Kidney (tissue), 14 donors: ENCODE measurements around the gene MAGI1. TPM values are rescaled to one million over a fixed set of nuclear protein-coding genes. Genes with fewer than 3 reads are reported as not detected.

Source experiments
- DNase-seq, 5 donors: peaks; one replicate each; pipeline ENCODE4 v3.0.0-alpha.2; 2013 to 2020
- FAIRE-seq: peaks from 2 replicates; lab custom pipeline; 2012; peaks lifted over from hg19 to GRCh38; lab: Jason Lieb, UNC
- H3K27ac ChIP-seq, 2 donors: one replicate each; pipeline ENCODE4 v1.7.0; 2013; ENCODE audit warnings: low read depth in 2 of 2, low read length in 2 of 2, inconsistent platforms in 1 of 2
- H3K27me3 ChIP-seq: one replicate; pipeline ENCODE4 v1.7.1; 2013; ENCODE audit warnings: low read length, inconsistent platforms; ENCODE audit not compliant: control insufficient read depth, insufficient read depth
- H3K36me3 ChIP-seq, 3 donors: one replicate each; pipeline versions ENCODE4 v1.7.0 to v1.7.1; 2013; ENCODE audit warnings: low read length in 3 of 3, control low read depth in 1 of 3, inconsistent platforms in 1 of 3; ENCODE audit not compliant: insufficient read depth in 3 of 3, control insufficient read depth in 2 of 3
- H3K4me1 ChIP-seq, 3 donors: one replicate each; pipeline versions ENCODE4 v1.7.0 to v1.7.1; 2013; ENCODE audit warnings: low read length in 3 of 3, inconsistent platforms in 1 of 3, low read depth in 1 of 3; ENCODE audit not compliant: control insufficient read depth in 2 of 3, insufficient read depth in 2 of 3
- H3K4me3 ChIP-seq, 3 donors: one replicate each; pipeline versions ENCODE4 v1.7.0 to v1.8.1; 2013; ENCODE audit warnings: low read length in 3 of 3, control low read depth in 1 of 3, inconsistent platforms in 1 of 3
- H3K9ac ChIP-seq, 3 donors: one replicate each; pipeline versions ENCODE4 v1.7.0 to v1.7.1; 2013; ENCODE audit warnings: low read length in 3 of 3, control low read depth in 1 of 3, inconsistent platforms in 1 of 3
- H3K9me3 ChIP-seq, 3 donors: one replicate each; pipeline versions ENCODE4 v1.7.0 to v1.7.1; 2013; ENCODE audit warnings: low read length in 3 of 3, control low read depth in 1 of 3, inconsistent platforms in 1 of 3; ENCODE audit not compliant: control insufficient read depth in 2 of 3, insufficient read depth in 1 of 3
- CTCF ChIP-seq: IDR thresholded peaks from 3 replicates; pipeline ENCODE4 v1.5.1; 2012; ENCODE audit warnings: mild to moderate bottlenecking, moderate library complexity, borderline replicate concordance; ENCODE audit not compliant: insufficient read depth; ENCODE audit errors: extremely low read depth
- intact Hi-C: fragments of 100-400 bp; cut with DNase I; formaldehyde crosslinking; loops from one replicate; pipeline ENCODE4 v1.11.1; 2022
- polyA plus RNA-seq: library from polyadenylated mRNA; stranded (reverse); fragments of 350-450 nt; fragmentation: Illumina TruSeq; extraction: RNeasy Lipid Tissue Mini Kit (QIAGEN cat#74804); gene quantifications from one replicate; pipeline ENCODE4 v1.2.3, GENCODE V29; 2014; ENCODE audit warnings: low read depth, low replicate concordance; ENCODE audit not compliant: insufficient read depth
- total RNA-seq: library from RNA; stranded (reverse); fragmentation: NEBNext Ultra II Directional; extraction: Animal tissue kit (Norgen Biotek cat#: 25700); gene quantifications from one replicate; pipeline ENCODE4 v1.2.1, GENCODE V29; 2021
- donor health status: control.
- donor health status: control.
- donor health status: control.
- donor health status: control.
- donor health status: control.
- donor health status: DM: yes; HTN: yes; CAD: no.
- donor health status: Normal renal cell carcinoma (clear cell type).

The MAGI1 gene
- total and polyA plus RNA-seq, 2 donors from 2014 or later = 8.2 to 42.8 TPM

- Histone ChIP-seq H3K27ac (no peak overlapping the region), H3K9me3 (peaks cover 0 to 3% (median 0%) of the 10 kb centered on the region in 3 donors), H3K9ac (no peak overlapping the region), H3K27me3 (no peaks in the 10 kb centered on the region), H3K36me3 (no peaks in the 10 kb centered on the region), H3K4me3 (no peak overlapping the region), H3K4me1 (no peaks in the 10 kb centered on the region)
- no peak for TF ChIP-seq CTCF
- FAIRE-seq = no peak
- DNase-seq = no peak
- intact Hi-C loops = no loop called here
Observed at GRCh38 chr3:65368866-65369265, 669.9 kb downstream of the MAGI1 start.

- Histone ChIP-seq H3K9ac (no peak overlapping the region), H3K27me3 (no peaks in the 10 kb centered on the region), H3K4me1 (no peaks in the 10 kb centered on the region), H3K27ac (no peak overlapping the region), H3K9me3 (no peaks in the 10 kb centered on the region), H3K4me3 (no peak overlapping the region), H3K36me3 (peaks cover 0 to 13% (median 6%) of the 10 kb centered on the region in 3 donors)
- intact Hi-C loops = no loop called here
- no peak for TF ChIP-seq CTCF
- FAIRE-seq = no peak
- DNase-seq = no peak
Observed at GRCh38 chr3:65362688-65363087, 676.0 kb downstream of the MAGI1 start.

GRCh38 chr3:65361448-65361847, 677.3 kb downstream of the MAGI1 start:
- Histone ChIP-seq H3K9me3 (no peaks in the 10 kb centered on the region), H3K4me1 (no peaks in the 10 kb centered on the region), H3K27ac (no peak overlapping the region), H3K27me3 (no peaks in the 10 kb centered on the region), H3K4me3 (no peak overlapping the region), H3K9ac (no peak overlapping the region), H3K36me3 (peaks cover 0 to 13% (median 6%) of the 10 kb centered on the region in 3 donors)
- intact Hi-C loops = no loop called here
- TF ChIP-seq CTCF = no peak
- FAIRE-seq (no peak), DNase-seq (no peak)
